GM19025 (cell line): ENCODE data around the gene PSEN2.

Experiments
- ATAC-seq: cut with Tn5 transposase; IDR thresholded peaks from one replicate; pipeline ENCODE4 v1.9.1; 2021; ENCODE audit warnings: mild to moderate bottlenecking, low read depth, moderate library complexity; ENCODE audit not compliant: unreplicated experiment

PSEN2 gene

DNA sequence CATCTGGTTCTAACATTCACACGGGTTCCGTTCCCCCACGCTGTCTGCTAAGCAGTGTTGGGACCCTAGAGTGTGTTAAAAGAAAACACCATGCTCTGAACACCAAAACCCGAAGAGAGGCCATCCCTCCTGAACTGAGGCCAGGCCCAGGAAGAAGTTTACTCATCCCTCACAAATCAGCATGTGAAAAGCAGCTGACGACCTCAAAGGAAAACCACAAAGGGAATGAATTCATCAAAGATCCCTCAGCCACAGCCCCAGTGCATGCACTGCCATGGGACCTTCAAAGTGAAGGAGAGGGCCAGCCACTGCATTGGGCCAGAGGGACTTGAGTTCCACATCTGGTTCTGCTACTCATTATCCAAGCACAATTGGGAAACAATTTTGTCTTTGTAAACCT, 7.0 kb upstream of the PSEN2 start:
- ATAC-seq: no peak

DNA sequence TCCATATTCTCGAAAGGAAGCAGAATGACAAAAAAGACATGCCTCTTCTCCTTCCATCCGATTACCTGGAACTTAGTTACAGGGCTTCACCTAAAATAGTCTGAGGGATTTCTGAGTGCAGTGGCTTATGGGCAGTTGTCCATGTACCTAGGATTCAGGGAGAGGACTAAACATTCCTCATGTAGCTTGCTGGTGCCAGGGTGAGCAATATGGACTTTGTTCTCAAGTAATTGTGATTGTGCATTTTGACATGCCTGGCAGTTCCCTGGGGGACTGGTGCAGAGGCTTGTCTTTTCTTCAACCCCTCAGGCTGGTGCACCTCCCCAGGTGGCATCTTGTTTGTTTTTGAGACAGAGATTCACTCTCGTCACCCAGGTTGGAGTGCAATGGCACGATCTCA, 6.1 kb upstream of the PSEN2 start:
- ATAC-seq: no peak

DNA sequence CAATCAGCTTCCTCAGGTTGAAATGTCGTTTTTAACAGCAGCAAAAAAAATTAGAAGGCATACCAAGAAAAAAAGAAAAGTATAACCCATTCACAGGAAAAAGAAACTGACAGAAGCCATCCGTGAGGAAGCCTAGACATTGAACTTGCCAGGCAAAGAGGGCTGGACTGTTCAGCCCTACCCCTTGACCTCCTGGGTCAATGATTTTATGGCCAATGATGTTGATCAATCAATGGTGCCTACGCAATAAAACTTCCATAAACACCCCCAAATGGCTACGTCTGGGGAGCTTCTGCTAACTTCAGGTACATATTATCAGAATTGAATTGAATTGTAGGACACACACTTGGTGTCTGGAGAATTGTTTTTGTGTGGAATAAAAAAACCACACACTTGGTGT, 4.8 kb upstream of the PSEN2 start:
- ATAC-seq: no peak

DNA sequence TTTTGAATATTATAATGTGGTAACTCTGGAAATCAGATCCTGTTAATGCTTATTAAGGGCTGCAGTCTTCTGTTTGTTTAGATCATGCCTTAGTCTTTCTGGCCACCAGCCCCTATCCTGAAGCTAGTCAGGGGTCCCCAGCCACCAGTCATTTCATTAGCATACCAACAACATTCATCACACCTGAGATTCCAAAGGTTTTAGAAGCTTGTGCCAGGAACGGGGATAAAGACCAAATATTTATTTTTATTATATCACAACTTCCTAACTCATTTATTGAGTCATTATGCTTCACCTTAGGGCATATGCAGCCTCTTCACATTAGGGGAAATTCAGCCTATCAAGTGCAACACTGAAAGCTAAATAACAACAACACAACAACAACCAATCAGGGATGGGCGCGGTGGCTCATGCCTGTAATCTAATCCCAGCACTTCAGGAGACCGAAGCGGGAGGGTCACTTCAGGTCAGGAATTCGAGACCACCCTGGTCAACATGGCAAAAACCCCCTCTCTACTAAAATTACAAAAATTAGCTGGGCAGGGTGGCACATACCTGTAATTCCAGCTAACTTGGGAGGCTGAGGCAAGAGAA, 2.9 kb upstream of the PSEN2 start:
- no peak for ATAC-seq

DNA sequence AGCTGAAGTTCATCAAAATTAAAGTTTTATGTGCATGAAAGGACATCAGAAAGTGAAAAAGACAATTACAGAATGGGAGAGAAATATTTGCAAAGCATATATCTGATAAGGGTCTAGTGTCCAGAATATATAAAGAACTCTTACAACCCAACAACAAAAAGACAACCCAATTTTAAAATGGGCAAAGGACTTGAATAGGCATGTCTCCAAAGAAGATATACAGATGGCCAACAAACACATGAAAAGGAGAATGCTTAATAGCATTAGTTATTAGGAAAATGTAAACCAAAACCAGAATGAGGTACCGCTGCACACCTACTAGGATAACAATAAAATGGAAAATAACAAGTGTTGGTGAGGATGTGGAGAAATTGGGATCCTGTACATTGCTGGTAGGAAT, 1.7 kb upstream of the PSEN2 start:
- no peak for ATAC-seq

DNA sequence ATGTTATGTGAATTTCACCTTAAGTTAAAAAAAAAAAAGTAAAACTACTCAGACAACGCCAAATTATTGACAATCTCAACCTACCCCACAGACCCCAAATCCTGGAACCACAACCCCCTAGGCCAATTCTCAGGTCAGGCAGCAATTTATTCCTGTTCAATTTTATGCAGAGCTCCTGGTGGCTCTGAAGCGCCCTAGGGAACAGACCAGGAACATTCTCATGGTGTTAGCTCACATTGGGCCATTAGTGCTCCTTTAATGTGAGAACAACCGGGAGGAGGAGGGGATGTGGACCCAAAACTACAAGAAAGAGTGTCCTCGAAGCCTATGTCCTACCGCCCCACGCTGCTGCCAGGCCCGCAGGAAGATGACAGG, 403 bp upstream of the PSEN2 start:
- ATAC-seq: no peak

DNA sequence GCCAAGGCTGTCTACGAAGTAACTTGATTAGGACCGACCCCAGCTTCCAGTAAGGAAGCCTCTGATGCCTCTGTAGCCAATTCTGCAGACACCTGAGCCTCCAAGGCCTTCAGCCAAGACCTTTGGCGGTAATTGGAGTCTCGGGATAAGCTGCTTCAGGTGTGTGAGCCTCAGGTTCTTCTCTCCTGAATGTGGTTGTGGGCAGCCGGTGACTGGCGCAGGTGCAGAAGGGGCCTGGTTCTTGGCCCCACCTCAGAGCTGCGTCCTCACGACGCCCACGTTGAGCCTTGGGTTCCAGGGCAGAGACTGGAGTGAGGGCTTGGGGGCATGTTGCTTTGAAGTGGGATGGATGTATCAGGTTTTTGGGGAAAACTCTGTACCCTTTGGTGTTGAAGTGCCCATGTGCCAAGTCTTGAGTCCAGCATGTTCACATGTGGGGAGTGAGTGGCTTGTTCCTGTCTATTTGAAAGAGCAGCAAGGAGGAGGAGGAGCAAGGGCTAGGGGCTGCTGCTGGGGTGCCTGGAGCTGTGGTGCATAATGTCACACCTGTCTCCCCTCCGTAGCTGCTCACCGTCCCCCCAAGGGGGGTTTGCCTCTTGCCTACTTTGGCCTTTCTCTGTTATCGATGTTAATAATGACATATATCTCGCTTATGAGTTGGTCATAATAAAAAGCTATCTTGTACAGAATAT, 1.4 kb downstream of the PSEN2 start:
- ATAC-seq: no peak

DNA sequence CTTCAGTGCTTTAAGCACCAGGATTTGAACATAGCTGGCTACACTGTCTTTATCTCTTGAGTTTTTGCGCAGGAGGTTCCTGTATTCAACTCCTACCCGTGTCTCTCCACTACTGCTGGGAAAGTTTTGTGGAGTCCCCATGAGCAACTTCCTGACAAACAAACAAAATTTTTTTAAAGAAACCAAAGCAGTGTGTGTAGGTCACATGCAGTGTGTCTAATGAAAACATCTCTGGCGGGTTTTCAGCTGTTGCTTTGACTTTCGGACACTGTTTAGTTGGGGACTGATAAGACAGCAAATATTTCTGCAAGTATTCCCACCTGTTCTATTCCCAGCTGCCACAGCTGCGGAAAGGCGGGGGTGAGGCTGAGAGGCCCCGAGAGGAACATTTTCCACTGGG, 2.0 kb downstream of the PSEN2 start:
- ATAC-seq: no peak

DNA sequence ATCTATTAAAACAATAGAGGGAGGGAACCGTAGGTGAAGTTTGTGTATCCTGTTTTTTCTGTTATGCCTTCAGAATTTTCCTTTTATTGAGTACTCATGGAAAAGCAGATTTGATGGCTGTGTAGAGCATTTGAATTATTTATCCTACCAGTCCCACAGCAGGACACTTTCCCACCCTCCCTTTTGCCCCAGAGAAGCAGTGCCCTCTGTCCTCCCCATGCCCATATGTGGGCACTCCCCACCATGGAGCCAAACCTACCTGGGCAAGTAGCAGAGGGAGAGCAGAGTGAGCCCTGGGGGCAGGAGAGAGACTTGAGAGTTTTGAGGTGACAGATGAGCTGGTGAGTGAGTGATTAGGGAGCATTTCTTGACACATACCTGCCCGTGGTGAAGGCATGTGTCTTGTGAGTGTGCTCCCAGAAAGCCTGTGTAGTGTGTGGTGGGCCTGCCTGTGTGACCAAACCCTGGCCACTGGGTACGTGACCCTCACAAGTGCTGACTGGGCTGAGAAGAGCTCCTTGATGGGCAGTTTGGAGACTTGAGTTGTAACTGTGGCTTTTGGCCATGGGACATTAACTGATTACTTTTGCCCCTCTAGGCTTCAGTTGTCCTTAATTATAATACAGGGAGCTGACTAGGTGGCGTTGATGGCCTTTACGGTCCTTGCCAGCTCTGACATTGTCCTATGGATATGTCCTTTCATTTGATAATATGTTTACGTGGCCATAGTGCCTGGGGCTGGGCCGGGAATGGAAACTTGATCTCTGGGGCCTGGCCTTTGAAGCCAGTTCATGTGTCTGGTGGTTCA, 3.6 kb downstream of the PSEN2 start:
- ATAC-seq: no peak

DNA sequence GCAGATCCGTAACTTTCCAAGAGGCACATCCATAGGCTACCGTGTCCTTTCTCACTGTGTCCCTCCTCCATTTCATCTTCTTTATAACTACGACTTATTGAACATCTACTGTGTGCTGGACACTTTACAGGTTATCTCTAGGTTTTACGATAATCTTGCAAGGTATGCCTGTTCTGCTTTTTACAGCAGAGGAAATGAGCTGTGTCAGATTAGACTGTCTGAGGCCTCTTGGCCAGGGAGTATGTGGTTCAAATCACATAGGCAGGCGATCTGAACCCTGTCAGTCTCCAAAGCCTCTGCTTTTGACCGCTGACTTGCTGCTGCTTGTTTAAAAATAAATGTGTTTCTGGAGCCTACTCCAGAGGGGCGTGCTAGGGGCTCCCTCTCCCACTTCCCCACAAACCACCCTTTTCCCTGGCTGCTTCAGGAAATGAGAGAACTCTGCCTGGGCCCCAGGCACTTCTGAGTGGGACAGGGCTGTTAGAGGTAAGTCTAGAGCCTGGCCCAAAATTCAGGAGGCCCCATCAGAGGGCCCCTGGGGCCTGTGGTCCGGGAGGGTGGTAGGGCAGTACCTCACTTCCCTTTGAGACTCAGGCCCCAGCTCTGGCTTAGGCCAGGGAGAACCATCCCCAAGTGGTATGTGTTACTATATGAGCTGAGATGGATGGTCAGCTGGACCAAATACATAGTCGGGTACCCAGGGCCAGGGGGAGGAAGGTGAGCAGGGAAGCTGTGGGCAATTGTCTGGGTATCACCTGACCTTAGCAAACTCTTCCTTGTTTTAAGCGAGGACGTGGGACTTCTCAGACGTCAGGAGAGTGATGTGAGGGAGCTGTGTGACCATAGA, 4.4 kb downstream of the PSEN2 start:
- no peak for ATAC-seq

DNA sequence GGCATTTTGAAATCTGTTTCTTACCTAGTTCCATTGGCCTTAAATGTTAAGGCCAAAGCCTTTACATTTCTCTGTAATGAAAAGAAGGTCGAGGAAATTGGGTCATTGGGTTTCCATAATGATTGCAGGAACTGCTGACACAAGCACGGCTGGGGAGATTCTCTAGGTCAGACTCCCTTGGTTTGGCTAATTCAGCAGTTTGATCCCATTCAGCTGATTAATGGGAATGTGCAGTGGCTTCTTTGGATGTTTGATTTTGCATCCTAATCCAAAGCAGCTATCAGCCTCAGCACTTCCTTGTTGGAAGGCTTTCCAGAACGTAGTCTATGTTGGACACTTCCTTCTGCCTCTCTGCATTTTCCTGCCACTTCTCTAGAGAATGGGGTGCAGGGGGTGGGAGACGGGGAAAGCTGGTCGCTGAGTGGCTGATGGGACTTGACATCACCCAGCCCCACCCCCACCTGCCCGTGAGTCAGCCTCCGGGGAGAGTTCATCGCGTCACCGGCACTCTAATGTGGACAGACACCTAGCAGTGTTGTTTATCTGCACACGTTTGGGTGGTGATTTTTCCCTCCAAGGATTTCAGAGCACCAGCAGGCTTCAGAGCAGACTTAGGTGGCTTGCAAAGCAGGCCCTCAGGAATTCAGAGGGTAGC, 5.4 kb downstream of the PSEN2 start:
- ATAC-seq: no peak

DNA sequence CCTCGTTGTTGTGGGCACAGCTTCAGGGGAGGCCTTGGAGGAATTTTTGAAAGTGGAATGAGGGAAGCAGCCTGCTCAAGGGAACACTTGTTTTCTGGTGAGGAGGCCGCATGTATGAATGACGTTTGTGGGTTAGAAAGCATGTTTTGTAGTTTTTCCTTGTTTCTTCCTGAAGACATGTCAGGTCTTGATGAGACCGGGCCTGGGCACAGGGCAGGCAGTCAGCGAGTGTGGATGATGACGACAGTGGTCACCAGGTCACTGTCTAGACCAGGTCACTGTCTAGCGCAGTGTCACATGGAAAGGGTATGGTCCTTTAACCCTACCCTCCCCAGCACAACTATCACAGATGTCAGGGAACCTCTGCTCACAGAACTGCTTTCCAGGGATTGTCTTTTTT, 7.3 kb downstream of the PSEN2 start:
- no peak for ATAC-seq

DNA sequence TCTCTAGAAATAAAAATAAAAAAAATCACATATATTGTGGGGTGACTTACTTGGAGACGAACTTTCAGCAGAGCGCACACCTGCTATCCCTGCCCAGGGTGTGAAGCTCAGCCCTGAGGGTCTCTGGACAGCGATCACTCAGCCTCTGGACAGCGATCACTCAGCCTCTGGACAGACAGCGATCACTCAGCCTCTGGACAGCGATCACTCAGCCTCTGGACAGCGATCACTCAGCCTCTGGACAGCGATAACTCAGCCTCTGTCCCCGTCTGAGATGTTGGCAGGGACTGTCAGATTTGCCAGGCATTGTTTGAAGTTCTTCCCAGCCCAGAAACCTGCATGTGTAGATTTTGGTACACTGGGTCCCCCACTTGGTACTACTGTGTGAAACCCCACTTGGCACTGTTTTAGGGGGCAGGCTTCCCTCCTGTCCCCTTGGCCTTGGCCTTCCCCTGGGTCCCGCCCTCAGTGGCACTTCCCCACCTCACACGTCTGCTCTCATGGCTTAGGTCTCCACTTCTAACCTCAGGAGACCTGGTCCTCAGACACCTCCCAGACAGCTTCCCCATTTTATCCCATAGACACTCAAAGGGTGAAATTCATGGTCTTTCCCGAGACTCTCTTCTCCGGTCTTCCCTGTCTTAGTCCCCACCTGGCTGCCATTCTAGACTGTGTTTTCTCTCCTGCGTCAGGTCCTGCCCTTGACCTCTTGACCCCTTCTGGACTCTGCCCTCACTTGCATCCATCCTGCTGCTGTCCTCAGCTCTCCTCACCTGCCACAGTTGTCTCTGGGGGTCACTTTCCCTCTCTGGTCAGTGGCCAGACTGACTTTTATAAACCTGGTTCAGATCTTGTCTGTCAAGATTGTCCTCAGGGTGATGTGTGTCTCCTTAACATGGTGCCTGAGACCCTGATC, 10.2 kb downstream of the PSEN2 start:
- no peak for ATAC-seq

DNA sequence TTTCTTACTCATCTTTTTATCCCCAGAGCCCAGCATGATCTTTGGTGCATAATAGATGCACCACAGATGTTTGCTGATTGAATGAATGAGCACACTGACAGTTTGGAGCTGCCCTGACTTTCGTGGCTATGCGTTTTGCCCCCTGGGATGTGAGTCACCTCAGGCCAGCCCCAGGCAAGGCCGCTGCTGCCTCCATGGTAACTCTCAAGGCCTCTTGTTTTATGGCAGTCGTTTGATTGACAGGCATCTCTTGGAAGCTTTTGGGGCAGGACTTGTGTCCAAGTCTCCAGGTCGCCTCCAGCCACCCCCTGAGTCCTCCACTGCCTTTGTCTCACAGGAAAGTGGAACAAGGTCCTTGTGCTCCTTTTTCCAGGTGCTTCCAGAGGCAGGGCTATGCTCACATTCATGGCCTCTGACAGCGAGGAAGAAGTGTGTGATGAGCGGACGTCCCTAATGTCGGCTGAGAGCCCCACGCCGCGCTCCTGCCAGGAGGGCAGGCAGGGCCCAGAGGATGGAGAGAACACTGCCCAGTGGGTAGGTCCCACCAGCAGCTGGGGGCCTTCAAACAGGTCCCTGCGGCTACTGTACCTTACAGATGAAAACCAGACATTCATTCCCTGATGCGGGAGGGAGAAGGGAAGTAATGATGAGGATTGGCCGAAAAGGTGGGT, 11.2 kb downstream of the PSEN2 start:
- no peak for ATAC-seq

DNA sequence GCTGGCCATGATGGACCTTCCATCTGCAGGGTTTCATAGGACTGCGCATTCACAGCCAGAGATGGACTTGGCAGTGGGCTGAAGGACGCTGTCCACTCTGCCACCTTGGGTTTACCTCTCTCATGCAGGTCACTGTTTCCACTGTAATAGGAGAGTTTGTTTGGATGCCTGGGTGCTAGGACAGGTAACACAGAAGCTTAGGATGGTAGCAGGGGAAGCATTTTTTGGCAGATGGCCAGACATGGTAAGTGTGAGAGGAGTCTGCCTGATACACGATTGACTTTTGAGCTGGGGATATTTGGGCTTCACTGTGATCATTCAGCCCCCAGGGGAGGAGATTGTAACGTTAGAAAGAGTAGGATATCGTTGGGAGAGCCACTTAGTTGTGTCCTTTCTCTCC, 11.8 kb downstream of the PSEN2 start:
- no peak for ATAC-seq

DNA sequence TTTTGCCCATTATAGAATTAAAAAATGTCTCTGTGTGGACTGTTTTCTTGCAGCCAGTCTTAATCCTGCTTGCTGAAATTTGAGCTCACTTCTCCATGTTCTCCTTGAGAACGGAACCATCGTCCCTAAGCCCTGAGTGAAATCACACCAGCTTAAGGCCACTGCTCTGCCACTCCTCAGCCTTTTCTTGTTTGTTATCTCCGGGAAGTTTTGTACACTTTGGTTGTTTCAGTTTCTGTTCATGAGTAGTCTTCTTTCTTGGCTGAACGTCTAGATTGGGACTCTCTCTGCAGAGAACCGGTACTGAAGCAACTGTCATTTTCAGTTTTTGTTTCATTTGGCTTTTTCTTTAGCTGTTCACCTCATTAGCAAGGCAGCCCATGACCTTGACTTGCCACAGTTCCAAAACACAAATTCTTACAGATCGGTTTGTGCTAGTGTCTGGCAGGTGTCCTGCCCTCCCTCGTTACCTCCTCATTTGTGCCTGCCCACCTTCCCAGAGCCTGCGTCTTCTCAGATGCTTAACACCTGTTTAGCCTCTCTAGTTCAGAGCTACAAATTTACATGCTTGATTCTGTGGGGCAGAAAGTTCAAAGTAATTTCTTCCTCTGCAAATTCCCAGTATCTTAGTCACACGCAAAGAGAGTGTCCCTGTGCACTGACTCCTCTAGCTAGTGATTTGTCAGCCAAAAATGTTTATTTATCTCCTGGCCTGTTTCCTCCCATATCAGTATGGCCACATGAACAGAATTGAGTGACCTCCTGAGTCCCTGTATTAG, 12.4 kb downstream of the PSEN2 start:
- peak; percentile 94 for ATAC-seq

DNA sequence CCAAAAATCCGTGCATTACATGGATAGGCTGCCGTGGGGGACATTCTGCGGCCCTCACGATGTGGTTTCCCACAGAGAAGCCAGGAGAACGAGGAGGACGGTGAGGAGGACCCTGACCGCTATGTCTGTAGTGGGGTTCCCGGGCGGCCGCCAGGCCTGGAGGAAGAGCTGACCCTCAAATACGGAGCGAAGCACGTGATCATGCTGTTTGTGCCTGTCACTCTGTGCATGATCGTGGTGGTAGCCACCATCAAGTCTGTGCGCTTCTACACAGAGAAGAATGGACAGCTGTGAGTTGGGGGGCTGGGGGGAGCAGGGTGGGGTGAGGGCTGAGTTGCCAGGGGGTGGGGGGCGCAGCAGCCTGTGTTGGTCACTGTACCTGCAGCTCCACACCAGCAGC, 13.2 kb downstream of the PSEN2 start:
- no peak for ATAC-seq

DNA sequence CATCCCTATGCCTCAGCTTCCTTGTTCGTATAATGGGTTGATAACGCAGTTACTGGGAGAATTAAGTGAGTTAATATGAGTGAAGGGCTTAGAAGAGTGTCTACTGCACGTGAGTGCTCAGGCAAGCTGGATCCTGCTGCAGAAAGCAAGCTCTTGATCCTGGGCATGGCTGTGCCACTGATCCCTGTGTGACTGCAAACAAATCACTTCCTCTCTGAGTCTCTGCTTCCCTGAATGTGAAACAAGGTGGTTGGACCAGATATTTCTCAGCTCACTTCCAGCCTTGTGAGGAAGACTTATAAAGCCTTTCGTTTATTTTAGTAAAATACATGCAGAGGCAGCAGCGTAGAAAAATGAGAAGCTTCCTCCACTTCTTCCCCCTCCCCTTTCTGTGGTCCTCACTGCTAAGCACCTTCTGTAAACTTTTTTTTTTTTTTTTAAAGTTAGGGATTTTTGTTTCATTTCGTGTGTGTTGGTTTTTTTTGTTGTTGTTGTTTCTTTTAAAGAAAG, 13.8 kb downstream of the PSEN2 start:
- no peak for ATAC-seq
